GM18858 (cell line): ENCODE measurements around the gene RXFP4.
"Not testable (repeated sequence)": the region's sequence is repeated elsewhere in the genome, so short reads cannot be mapped to it uniquely, and the experiment has no call there.

Source experiments
- ATAC-seq: cut with Tn5 transposase; IDR thresholded peaks from one replicate; pipeline ENCODE4 v1.9.1; 2021; ENCODE audit not compliant: unreplicated experiment

Gene RXFP4

DNA sequence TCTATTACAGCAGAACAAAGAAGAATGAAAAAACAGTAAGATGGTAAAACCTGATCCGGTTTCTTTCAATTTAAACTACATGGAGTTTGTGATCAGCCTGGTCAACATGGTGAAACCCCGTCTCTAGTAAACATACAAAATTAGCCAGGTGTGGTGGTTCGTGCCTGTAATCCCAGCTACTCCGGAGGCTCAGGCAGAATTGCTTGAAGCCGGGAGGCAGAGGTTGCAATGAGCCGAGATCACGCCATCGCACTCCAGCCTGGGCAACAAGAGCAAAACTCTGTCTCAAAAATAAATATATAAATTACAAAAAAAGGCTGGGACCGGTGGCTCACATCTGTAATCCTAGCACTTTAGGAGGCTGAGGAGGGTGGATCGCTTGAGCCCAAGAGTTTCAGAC, 10.7 kb upstream of the RXFP4 start:
- not testable (repeated sequence) for ATAC-seq

- no peak for ATAC-seq
Measured at GRCh38 chr1:155931332-155932038, 10.0 kb upstream of the RXFP4 start.

DNA sequence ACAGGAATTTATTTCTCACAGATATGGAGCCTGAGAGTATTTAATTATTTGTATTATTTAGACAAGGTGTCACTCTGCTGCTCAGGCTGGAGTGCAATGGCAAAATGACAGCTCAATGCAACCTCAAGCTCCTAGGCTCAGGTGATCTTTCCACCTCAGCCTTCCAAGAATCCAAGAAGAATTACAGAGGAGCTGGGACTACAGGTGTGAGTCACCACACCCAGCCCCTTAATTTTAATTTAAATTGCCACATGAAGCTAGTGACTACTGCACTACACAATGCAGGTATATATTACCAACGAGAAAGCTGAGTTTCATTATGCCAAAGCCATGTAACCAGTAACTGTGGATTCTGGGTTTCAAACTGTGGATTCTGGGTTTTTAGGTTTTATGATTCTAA, 9.4 kb upstream of the RXFP4 start:
- ATAC-seq = no peak

- no peak for ATAC-seq
Measured at GRCh38 chr1:155932487-155932886, 9.0 kb upstream of the RXFP4 start.

DNA sequence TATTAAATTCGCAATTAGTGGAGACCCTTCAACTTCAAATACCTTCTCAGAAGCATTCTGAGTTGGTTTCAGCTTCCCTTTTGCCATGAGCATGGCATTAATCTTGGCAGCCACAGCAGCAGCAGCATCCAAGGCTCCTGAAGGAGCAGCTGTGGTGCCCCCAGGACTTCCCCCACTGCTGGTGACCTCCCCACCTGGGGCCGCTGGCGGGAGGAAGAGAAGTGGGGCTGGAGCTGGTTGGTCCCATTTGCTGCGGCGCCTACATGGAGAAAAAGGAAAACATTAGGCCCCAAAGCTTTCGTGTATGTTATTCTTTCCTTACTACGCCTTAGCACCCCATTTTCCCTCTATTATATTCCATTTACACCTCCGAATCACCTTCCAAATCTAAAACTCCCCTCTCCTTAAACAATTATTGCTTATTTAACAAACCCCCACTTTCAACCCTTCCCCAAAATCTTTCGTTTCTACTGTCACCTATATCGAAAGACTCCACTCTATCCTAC, 7.8 kb upstream of the RXFP4 start:
- ATAC-seq = no peak

- ATAC-seq = peak; percentile 58
Measured at GRCh38 chr1:155934097-155934935, 7.1 kb upstream of the RXFP4 start, which contains the start of gene KHDC4. Gene KHDC4 (minus strand): TSS chr1:155934413. CDS start chr1:155934373, 40 bp downstream.

GRCh38 chr1:155934936-155935590, 6.4 kb upstream of the RXFP4 start:
- ATAC-seq = no peak

DNA sequence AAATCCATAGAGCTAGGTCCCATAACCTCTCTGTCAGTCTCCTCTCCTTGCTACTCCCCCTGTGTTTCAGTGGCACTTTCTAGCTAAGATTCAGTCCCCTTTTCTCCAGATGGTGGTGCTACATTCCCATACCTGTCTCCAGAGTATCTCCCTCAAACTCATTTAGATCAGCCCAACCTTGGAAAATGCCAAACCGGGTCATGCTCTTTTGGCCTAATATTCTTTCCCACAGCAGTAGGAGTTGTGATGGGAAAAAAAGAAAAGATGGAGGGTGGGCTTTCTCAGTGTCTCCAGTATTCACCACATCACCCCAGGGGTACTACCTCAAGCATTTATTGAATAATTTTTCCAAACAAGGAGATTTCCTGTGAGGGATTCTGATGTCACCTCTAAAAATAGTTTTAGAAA, 3.2 kb upstream of the RXFP4 start:
- ATAC-seq = no peak

GRCh38 chr1:155940482-155940992, 901 bp upstream of the RXFP4 start:
- ATAC-seq = no peak

DNA sequence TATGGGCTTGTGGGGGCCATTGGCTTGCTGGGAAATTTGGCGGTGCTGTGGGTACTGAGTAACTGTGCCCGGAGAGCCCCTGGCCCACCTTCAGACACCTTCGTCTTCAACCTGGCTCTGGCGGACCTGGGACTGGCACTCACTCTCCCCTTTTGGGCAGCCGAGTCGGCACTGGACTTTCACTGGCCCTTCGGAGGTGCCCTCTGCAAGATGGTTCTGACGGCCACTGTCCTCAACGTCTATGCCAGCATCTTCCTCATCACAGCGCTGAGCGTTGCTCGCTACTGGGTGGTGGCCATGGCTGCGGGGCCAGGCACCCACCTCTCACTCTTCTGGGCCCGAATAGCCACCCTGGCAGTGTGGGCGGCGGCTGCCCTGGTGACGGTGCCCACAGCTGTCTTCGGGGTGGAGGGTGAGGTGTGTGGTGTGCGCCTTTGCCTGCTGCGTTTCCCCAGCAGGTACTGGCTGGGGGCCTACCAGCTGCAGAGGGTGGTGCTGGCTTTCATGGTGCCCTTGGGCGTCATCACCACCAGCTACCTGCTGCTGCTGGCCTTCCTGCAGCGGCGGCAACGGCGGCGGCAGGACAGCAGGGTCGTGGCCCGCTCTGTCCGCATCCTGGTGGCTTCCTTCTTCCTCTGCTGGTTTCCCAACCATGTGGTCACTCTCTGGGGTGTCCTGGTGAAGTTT, 550 bp downstream of the RXFP4 start:
- no peak for ATAC-seq

- ATAC-seq = no peak
Measured at GRCh38 chr1:155942578-155943141, 1.2 kb downstream of the RXFP4 start.

GRCh38 chr1:155944444-155944799, 3.0 kb downstream of the RXFP4 start:
- no peak for ATAC-seq

DNA sequence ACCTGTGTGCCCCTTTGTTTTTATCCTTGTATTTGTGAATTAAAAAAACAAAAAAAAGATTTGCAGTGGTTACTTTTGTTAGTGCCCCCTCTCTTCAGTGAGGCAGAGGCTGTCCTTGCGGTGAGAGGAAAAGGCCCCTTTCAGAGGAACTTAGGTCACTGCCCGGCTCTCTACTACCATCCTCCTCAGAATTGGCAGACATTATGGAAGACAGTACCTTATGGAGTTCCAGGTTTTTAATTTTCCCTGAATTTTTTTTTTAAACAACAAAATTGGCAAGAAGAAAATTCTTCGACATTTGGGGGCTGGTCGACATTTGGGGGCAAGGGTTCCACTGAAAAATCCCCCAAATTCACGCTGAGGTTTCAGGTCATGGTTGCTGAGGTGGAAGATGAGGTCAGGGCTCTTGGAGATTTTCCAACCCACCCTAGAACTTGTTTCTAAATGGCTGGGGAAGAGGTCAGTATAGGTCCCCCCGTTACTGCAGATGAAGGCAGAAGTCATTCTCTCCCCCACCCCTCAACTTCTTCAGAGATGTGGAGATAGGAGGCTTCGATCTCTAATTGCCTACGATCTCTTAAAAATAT, 5.3 kb downstream of the RXFP4 start:
- peak; percentile 13 for ATAC-seq

- no peak for ATAC-seq
Measured at GRCh38 chr1:155947292-155947691, 5.9 kb downstream of the RXFP4 start.

- no peak for ATAC-seq
Measured at GRCh38 chr1:155947741-155948140, 6.3 kb downstream of the RXFP4 start.

DNA sequence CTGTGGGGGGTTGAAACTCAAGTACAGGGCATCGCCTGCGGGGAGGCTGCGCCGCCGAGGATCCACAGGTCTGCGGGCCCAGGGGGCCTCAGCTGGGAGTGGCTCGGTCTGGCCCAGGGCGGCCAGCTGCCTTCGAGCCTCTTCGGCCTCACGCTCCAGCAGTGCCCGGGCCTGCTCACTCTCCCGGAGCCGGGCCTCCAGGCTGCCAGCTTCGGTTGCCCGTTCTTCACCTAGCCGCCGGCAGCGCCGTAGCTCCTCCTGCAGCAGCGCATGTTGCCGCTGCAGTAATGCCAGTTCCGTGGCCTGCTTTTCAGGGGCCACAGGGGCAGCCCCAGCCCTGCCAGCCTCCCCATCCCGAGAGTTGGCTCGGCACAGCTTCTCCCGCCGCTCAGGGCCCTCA, 9.4 kb downstream of the RXFP4 start:
- no peak for ATAC-seq

DNA sequence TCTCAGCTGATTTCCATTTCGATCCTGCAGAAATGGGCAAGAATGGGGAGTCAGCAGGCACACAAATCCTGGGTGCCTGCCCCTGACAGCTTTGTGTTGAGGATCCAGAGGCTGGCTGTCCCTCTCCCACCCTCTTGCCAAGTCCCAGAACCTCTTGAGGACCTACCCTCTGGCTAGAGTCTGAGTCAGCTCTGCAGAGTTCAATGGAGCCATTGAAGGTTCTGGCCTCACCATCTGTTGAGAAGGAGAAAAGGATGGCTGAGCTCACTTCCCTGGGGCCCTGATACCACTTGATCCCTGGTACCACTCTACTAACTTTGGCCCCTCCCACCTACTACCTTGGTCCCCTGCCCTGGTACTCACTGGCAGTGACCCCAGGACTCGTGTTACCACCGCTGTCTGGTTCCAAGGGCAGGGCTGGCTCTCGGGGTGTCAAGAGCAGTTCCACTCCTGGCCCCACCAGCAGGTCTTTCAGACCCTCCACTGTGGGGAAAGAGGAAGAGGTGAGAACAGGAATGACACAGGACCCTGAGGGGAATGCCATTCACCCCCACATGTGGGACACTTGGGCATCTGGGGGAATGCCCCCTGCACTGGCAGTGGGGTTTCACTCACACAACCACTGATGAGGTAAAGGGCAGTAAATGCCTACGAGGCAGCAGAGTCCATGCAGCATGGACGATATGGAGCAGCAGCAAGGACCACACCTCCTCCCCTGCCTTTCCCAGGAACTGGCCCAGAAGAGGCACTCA, 10.5 kb downstream of the RXFP4 start:
- no peak for ATAC-seq

GRCh38 chr1:155952505-155952890, 11.1 kb downstream of the RXFP4 start:
- no peak for ATAC-seq

DNA sequence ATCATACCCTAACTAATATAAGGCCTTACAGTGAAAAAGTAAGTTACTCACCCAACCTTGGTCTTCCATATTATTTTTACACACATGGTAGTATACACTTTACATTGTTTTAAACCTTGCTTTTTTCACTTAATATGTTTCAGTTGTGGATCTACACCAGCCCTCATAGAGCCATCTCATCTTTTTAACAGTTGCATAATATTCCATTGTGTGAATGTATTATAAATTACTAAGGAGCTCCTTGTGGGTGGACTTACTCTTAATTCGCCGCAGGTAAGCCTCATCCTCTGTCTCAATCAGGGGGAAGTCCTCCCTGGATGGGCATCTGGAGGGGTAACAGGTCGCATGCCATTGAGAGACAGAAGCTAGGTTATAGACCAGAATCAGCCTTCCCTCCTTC, 13.2 kb downstream of the RXFP4 start:
- ATAC-seq = no peak
